Hepatocyte (in vitro differentiated cells): ENCODE data around the gene EYS. TPM values are rescaled to one million over a fixed set of nuclear protein-coding genes. Genes with fewer than 3 reads are reported as not detected.

ENCODE experiments used
- DNase-seq: peaks from one replicate; pipeline ENCODE4 v3.0.0-alpha.2; 2016; ENCODE audit warnings: low spot score
- H2AFZ ChIP-seq: fragments of 200-600 bp; sonication (generic); 2 replicates; pipeline ENCODE4 v1.6.0; 2016; ENCODE audit warnings: antibody characterized with exemption, mild to moderate bottlenecking
- H3K27ac ChIP-seq: fragments of 200-600 bp; sonication (generic); 2 replicates; pipeline ENCODE4 v1.5.1; 2016; ENCODE audit warnings: mild to moderate bottlenecking
- H3K27me3 ChIP-seq: fragments of 200-600 bp; sonication (generic); 2 replicates; pipeline ENCODE4 v1.6.1; 2016
- H3K36me3 ChIP-seq: fragments of 200-600 bp; sonication (generic); replicated peaks from 2 replicates; pipeline ENCODE4 v1.5.1; 2016; ENCODE audit warnings: low read depth; ENCODE audit not compliant: insufficient read depth
- H3K4me1 ChIP-seq: fragments of 200-600 bp; sonication (generic); 2 replicates; pipeline ENCODE4 v1.5.1; 2016; ENCODE audit warnings: mild to moderate bottlenecking, moderate library complexity; ENCODE audit not compliant: insufficient read depth
- H3K4me2 ChIP-seq: fragments of 200-600 bp; sonication (generic); 2 replicates; pipeline ENCODE4 v1.6.0; 2016
- H3K4me3 ChIP-seq: fragments of 200-600 bp; sonication (generic); 2 replicates; pipeline ENCODE4 v1.5.1; 2016; ENCODE audit warnings: mild to moderate bottlenecking
- H3K79me2 ChIP-seq: fragments of 200-600 bp; sonication (generic); 2 replicates; pipeline ENCODE4 v1.6.0; 2017; ENCODE audit warnings: mild to moderate bottlenecking
- H3K9me2 ChIP-seq: fragments of 200-600 bp; sonication (generic); replicated peaks from 2 replicates; pipeline ENCODE4 v1.6.0; 2017; ENCODE audit warnings: mild to moderate bottlenecking; ENCODE audit not compliant: insufficient read depth
- H3K9me3 ChIP-seq: fragments of 200-600 bp; sonication (generic); 2 replicates; pipeline ENCODE4 v1.5.1; 2016; ENCODE audit warnings: low read depth, mild to moderate bottlenecking
- H4K20me1 ChIP-seq: fragments of 200-600 bp; sonication (generic); 2 replicates; pipeline ENCODE4 v1.6.0; 2016; ENCODE audit warnings: mild to moderate bottlenecking; ENCODE audit not compliant: insufficient read depth, poor library complexity, severe bottlenecking
- EZH2 ChIP-seq: fragments of 200-600 bp; sonication (generic); IDR thresholded peaks from 2 replicates; pipeline ENCODE4 v1.6.1; 2016; ENCODE audit warnings: antibody characterized with exemption, mild to moderate bottlenecking, borderline replicate concordance
- EZH2phosphoT487 ChIP-seq: fragments of 200-600 bp; sonication (generic); IDR thresholded peaks from one replicate; pipeline ENCODE4 v1.6.1; 2018; ENCODE audit warnings: antibody characterized with exemption, mild to moderate bottlenecking, low read depth, moderate library complexity; ENCODE audit not compliant: unreplicated experiment, severe bottlenecking
- WGBS: methylation state at CpG from one replicate; pipeline ENCODE4 v1.1.6; 2016; ENCODE audit warnings: low lambda C conversion rate; ENCODE audit errors: missing lambda C conversion rate; 5-methylcytosine and 5-hydroxymethylcytosine counted together
- polyA plus RNA-seq: library from polyadenylated mRNA; unstranded; fragments of >200 nt; fragmentation: Nextera tagmentation; extraction: Ambion mirVana; gene quantifications from 2 replicates; pipeline ENCODE4 v1.2.1, GENCODE V29; 2016
- total RNA-seq: library from RNA; depleted of rRNA; stranded (reverse); fragments of >200 nt; gene quantifications from 2 replicates; pipeline ENCODE4 v1.2.3, GENCODE V29; 2014
- TF ChIP-seq, protein P1 (sequence below): fragments of 200-600 bp; sonication (generic); IDR thresholded peaks from 2 replicates; pipeline ENCODE4 v1.5.1; 2016; ENCODE audit warnings: antibody characterized with exemption, mild to moderate bottlenecking; ENCODE audit not compliant: poor library complexity

The EYS gene
- total and polyA plus RNA-seq, 2 experiments from 2014 or later, result 0.57 to 0.68 TPM

DNA sequence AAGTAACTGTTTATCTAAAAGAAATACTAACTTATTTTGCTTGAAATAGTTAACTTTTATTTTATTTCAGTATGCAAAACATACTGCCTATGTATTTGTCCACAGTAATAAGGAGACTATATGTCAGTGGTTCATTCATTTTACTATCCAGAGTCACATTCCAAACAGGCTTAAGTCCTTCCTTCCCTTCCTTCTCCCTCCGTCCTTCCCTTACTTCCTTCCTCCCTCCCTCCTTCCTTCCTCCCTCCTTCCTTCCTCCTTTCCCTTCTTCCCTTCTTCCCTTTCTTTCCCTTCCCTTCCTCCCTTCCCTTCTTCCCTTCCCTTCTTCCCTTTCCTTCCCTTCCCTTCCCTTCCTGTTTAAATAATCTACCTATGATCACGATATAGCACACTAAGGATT is 899.2 kb downstream of the EYS start:
- Histone ChIP-seq H3K4me2 (no peak overlapping the region), H3K4me3 (no peak overlapping the region), H3K9me3 (no peaks in the 10 kb centered on the region), H2AFZ (no peak overlapping the region), H3K9me2 (no peaks in the 10 kb centered on the region), H4K20me1 (no peaks in the 10 kb centered on the region), H3K27ac (no peak overlapping the region), H3K27me3 (no peaks in the 10 kb centered on the region), H3K36me3 (no peaks in the 10 kb centered on the region), H3K4me1 (no peaks in the 10 kb centered on the region), H3K79me2 (no peaks in the 10 kb centered on the region)
- TF ChIP-seq EZH2phosphoT487 (no peak), EZH2 (no peak)
- TF ChIP-seq, protein P1, sequence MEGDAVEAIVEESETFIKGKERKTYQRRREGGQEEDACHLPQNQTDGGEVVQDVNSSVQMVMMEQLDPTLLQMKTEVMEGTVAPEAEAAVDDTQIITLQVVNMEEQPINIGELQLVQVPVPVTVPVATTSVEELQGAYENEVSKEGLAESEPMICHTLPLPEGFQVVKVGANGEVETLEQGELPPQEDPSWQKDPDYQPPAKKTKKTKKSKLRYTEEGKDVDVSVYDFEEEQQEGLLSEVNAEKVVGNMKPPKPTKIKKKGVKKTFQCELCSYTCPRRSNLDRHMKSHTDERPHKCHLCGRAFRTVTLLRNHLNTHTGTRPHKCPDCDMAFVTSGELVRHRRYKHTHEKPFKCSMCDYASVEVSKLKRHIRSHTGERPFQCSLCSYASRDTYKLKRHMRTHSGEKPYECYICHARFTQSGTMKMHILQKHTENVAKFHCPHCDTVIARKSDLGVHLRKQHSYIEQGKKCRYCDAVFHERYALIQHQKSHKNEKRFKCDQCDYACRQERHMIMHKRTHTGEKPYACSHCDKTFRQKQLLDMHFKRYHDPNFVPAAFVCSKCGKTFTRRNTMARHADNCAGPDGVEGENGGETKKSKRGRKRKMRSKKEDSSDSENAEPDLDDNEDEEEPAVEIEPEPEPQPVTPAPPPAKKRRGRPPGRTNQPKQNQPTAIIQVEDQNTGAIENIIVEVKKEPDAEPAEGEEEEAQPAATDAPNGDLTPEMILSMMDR, result no peak
- DNase-seq, result no peak
- WGBS, result 80% methylated on average over 1 of the region's 2 CpGs

DNA sequence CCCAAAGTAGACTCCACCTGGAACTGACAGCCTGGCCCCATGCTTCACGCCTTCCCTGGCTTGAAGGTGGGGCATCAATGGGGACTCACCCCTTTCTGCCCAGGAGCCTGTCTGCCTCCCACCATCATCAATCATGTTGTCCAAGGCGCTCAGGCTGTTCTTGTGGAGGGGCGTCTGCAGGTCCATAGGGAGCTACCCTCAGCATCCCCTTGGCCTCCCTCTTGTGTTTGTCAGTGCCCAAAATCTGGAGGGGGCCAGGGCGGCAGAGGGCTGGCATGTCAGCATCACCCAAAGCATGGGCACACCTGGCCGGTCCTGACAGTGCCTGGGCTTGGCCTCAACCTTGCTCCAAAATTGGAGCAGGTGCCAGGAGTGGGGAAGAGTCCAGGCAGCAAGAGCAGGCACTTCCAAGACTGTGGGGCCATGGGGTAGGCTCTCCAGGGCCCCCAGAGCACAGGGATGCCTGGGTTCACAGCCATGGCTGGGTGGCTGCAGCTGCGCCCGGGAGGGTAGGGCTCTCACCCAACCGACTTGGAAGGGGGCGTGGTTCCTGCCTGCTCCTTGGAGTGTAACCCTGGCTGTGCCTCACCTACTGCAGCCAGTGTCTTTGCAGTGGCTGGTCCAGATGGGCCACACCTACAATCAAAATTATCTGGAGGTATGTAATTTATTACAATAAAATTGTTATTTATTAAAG is 903.4 kb downstream of the EYS start:
- DNase-seq, result no peak
- Histone ChIP-seq H3K36me3 (no peaks in the 10 kb centered on the region), H3K4me1 (no peaks in the 10 kb centered on the region), H3K4me2 (no peak overlapping the region), H3K9me2 (no peaks in the 10 kb centered on the region), H3K79me2 (no peaks in the 10 kb centered on the region), H2AFZ (no peak overlapping the region), H3K27ac (no peak overlapping the region), H3K27me3 (no peaks in the 10 kb centered on the region), H3K4me3 (no peak overlapping the region), H3K9me3 (no peaks in the 10 kb centered on the region), H4K20me1 (no peaks in the 10 kb centered on the region)
- TF ChIP-seq, protein P1, result no peak
- no peak for TF ChIP-seq EZH2phosphoT487
- TF ChIP-seq EZH2, result no peak
- 84% methylated on average over 9 of the region's 9 CpGs for WGBS

DNA sequence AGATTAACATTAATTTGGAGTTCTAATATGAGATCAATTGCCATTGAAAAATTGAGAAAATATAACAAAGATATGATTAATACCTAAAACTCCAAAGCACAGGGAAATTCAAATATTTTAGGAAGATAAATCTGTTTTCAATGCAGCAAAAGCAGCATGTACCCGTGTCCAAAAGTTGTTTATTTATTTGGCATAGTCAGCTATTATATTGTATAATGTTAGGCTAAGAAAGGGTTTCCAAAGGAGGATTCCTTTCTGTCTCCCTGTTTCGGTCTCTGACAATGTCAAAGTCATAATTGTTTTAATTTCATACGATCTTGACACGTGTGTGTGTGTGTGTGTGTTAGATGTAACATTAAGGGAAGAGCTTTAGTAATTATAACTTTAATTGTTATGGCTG is 914.5 kb downstream of the EYS start:
- H3K4me3 ChIP-seq, result no peak overlapping the region
- H3K27me3 ChIP-seq, result no peaks in the 10 kb centered on the region
- H3K9me2 ChIP-seq, result no peaks in the 10 kb centered on the region
- TF ChIP-seq EZH2, result no peak
- TF ChIP-seq, protein P1, result no peak
- DNase-seq, result no peak
- H3K79me2 ChIP-seq, result no peaks in the 10 kb centered on the region
- H3K27ac ChIP-seq, result no peak overlapping the region
- no peaks in the 10 kb centered on the region for H4K20me1 ChIP-seq
- no peaks in the 10 kb centered on the region for H3K9me3 ChIP-seq
- H3K36me3 ChIP-seq, result no peaks in the 10 kb centered on the region
- H3K4me1 ChIP-seq, result no peaks in the 10 kb centered on the region
- no peak overlapping the region for H3K4me2 ChIP-seq
- no peak overlapping the region for H2AFZ ChIP-seq
- 85% methylated on average over 4 of the region's 4 CpGs for WGBS

DNA sequence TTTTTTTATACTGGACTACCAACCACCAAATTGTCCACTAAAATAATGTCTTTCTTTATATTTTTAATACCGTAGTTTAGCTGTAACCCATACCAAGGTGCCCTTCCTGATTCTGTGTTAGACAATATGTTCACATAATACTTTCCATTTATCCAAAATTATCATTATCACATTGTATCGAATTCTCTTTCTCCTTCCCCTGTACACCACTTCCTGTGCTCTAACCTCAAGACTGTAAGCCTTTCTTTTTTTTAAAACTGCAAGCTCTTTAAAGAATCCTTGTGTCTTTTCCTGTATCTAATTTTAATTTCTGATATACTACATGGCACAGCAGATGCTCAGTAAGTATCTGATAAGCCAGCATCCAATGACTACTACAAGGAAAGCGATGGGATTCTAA is 917.5 kb downstream of the EYS start:
- no peak overlapping the region for H3K4me3 ChIP-seq
- no peak overlapping the region for H2AFZ ChIP-seq
- H3K4me1 ChIP-seq, result no peaks in the 10 kb centered on the region
- WGBS, result 95% methylated on average over 3 of the region's 3 CpGs
- H4K20me1 ChIP-seq, result no peaks in the 10 kb centered on the region
- no peak for DNase-seq
- no peak for TF ChIP-seq EZH2phosphoT487
- TF ChIP-seq EZH2, result no peak
- no peaks in the 10 kb centered on the region for H3K36me3 ChIP-seq
- H3K9me3 ChIP-seq, result no peaks in the 10 kb centered on the region
- no peak overlapping the region for H3K27ac ChIP-seq
- H3K27me3 ChIP-seq, result no peaks in the 10 kb centered on the region
- no peak overlapping the region for H3K4me2 ChIP-seq
- H3K79me2 ChIP-seq, result no peaks in the 10 kb centered on the region
- H3K9me2 ChIP-seq, result no peaks in the 10 kb centered on the region
